WERI-Rb-1 (cell line): Measurements from ENCODE around the gene PTGS2.

Source experiments
- DNase-seq: peaks from one replicate; pipeline ENCODE4 v3.0.0-alpha.2; 2020
- H3K27ac ChIP-seq: fragments of 250-450 bp; sonication (Bioruptor Pico); 2 replicates; pipeline ENCODE4 v1.5.1; 2020; ENCODE audit warnings: mild to moderate bottlenecking, moderate library complexity
- H3K27me3 ChIP-seq: fragments of 250-450 bp; sonication (Bioruptor Pico); 2 replicates; pipeline ENCODE4 v1.5.1; 2021; ENCODE audit warnings: mild to moderate bottlenecking, low read depth, moderate library complexity; ENCODE audit not compliant: insufficient read depth, severe bottlenecking
- H3K36me3 ChIP-seq: fragments of 250-450 bp; sonication (Bioruptor Pico); 2 replicates; pipeline ENCODE4 v1.5.1; 2020; ENCODE audit warnings: mild to moderate bottlenecking, moderate library complexity
- H3K4me3 ChIP-seq: 2 replicates; pipeline ENCODE4 v1.5.1; 2011; ENCODE audit warnings: low read depth, mild to moderate bottlenecking, control low read depth, low read length
- H3K9me3 ChIP-seq: fragments of 250-450 bp; sonication (Bioruptor Pico); 2 replicates; pipeline ENCODE4 v1.5.1; 2021; ENCODE audit warnings: mild to moderate bottlenecking, moderate library complexity; ENCODE audit not compliant: severe bottlenecking
- CTCF ChIP-seq: IDR thresholded peaks from 2 replicates; pipeline ENCODE4 v1.5.1; 2011; ENCODE audit warnings: low read depth, mild to moderate bottlenecking, control low read depth, inconsistent platforms, low read length

The PTGS2 gene

DNA sequence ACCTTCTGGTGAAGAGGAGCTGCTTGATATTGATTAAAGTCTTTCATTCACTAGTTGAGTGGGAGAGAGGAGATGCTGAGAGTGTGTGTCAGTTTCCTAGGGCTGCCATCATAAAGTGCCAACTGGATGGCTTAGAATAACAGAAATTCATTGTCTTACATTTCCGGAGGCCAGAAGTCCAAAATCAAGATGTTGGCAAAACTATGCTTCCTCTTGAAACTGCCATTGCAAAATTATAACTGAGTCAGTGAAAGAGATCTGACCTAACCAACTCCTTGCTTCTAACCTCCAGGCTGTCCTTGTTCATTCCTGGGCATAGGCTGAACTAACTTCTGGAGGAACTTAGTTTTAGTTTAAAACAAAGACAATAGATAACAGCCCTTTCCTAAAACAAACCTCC lies 47.1 kb downstream of the PTGS2 start:
- Histone ChIP-seq H3K9me3 (no peaks in the 10 kb centered on the region), H3K27me3 (no peaks in the 10 kb centered on the region), H3K4me3 (no peak overlapping the region), H3K27ac (no peak overlapping the region), H3K36me3 (no peaks in the 10 kb centered on the region)
- TF ChIP-seq CTCF = no peak
- DNase-seq = no peak

- Histone ChIP-seq H3K36me3 (no peaks in the 10 kb centered on the region), H3K9me3 (no peaks in the 10 kb centered on the region), H3K27me3 (no peaks in the 10 kb centered on the region), H3K27ac (no peak overlapping the region), H3K4me3 (no peak overlapping the region)
- DNase-seq = no peak
- TF ChIP-seq CTCF = no peak
Measured at GRCh38 chr1:186629341-186629740, 50.9 kb downstream of the PTGS2 start.

GRCh38 chr1:186628910-186629309 lies 51.3 kb downstream of the PTGS2 start:
- Histone ChIP-seq H3K4me3 (no peak overlapping the region), H3K36me3 (no peaks in the 10 kb centered on the region), H3K27ac (no peak overlapping the region), H3K27me3 (no peaks in the 10 kb centered on the region), H3K9me3 (no peaks in the 10 kb centered on the region)
- TF ChIP-seq CTCF = no peak
- DNase-seq = no peak

GRCh38 chr1:186627019-186627418 lies 53.2 kb downstream of the PTGS2 start:
- no peak for TF ChIP-seq CTCF
- no peak overlapping the region for H3K27ac ChIP-seq
- H3K9me3 ChIP-seq = no peaks in the 10 kb centered on the region
- H3K4me3 ChIP-seq = no peak overlapping the region
- no peaks in the 10 kb centered on the region for H3K27me3 ChIP-seq
- DNase-seq = no peak
- H3K36me3 ChIP-seq = no peaks in the 10 kb centered on the region

GRCh38 chr1:186626356-186626932 lies 53.8 kb downstream of the PTGS2 start:
- no peak for DNase-seq
- no peak for TF ChIP-seq CTCF

GRCh38 chr1:186623551-186623950 lies 56.7 kb downstream of the PTGS2 start:
- Histone ChIP-seq H3K27me3 (no peaks in the 10 kb centered on the region), H3K36me3 (no peaks in the 10 kb centered on the region), H3K27ac (no peak overlapping the region), H3K9me3 (no peaks in the 10 kb centered on the region), H3K4me3 (no peak overlapping the region)
- TF ChIP-seq CTCF = no peak
- DNase-seq = no peak

More at GRCh38 chr1:186626356-186626932, 53.8 kb downstream of the PTGS2 start:
- Histone ChIP-seq H3K9me3 (no peaks in the 10 kb centered on the region), H3K27me3 (no peaks in the 10 kb centered on the region), H3K27ac (no peak overlapping the region), H3K4me3 (no peak overlapping the region), H3K36me3 (no peaks in the 10 kb centered on the region)
